D721Med (cell line): Measurements from ENCODE around the gene UST.
"Not testable (repeated sequence)": the region's sequence is repeated elsewhere in the genome, so short reads cannot be mapped to it uniquely, and the experiment has no call there.

Experiments used
- DNase-seq: peaks from one replicate; pipeline ENCODE4 v3.0.0; 2011; ENCODE audit warnings: low spot score; ENCODE audit not compliant: insufficient read length
- FAIRE-seq: peaks from 2 replicates; lab custom pipeline; 2011; peaks lifted over from hg19 to GRCh38; lab: Jason Lieb, UNC
- TF ChIP-seq, protein P1 (sequence below): IDR thresholded peaks from 2 replicates; pipeline ENCODE4 v1.5.1; 2012; ENCODE audit warnings: mild to moderate bottlenecking, control low read depth; ENCODE audit not compliant: insufficient read depth; ENCODE audit errors: missing control alignments

Gene UST

GRCh38 chr6:148776321-148777308 lies 29.8 kb downstream of the UST start:
- TF ChIP-seq, protein P1, sequence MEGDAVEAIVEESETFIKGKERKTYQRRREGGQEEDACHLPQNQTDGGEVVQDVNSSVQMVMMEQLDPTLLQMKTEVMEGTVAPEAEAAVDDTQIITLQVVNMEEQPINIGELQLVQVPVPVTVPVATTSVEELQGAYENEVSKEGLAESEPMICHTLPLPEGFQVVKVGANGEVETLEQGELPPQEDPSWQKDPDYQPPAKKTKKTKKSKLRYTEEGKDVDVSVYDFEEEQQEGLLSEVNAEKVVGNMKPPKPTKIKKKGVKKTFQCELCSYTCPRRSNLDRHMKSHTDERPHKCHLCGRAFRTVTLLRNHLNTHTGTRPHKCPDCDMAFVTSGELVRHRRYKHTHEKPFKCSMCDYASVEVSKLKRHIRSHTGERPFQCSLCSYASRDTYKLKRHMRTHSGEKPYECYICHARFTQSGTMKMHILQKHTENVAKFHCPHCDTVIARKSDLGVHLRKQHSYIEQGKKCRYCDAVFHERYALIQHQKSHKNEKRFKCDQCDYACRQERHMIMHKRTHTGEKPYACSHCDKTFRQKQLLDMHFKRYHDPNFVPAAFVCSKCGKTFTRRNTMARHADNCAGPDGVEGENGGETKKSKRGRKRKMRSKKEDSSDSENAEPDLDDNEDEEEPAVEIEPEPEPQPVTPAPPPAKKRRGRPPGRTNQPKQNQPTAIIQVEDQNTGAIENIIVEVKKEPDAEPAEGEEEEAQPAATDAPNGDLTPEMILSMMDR: no peak
- FAIRE-seq (no peak), DNase-seq (no peak)

- FAIRE-seq (no peak), DNase-seq (no peak)
- TF ChIP-seq, protein P1: no peak
Measured at GRCh38 chr6:148779142-148779562, 32.3 kb downstream of the UST start.

- not testable (repeated sequence) for FAIRE-seq, DNase-seq
Measured at GRCh38 chr6:148780423-148780822, 33.6 kb downstream of the UST start.

DNA sequence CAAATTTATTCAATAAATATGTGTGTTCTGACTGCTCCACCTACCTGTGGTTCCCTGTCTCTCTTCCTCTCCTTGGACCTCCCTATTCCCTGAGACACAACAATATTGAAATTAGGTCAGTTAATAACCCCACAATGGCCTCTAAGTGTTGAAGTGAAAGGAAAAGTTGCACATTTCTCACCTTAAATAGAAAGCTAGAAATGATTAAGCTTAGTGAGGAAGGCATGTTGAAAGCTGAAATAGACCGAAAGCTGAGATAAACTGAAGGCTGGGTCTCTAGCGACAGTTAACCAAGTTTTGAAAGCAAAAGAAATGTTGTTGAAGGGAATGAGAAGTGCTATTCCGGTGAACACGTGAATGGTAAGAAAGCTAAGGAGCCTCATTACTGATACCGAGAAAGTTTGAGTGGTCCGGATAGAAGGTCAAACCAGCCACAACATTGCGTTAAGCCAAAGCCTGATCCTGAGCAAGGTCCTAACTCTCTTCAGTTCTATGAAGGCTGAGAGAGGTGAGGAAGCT lies 34.1 kb downstream of the UST start:
- TF ChIP-seq, protein P1: no peak
- DNase-seq: no peak
- no peak for FAIRE-seq

DNA sequence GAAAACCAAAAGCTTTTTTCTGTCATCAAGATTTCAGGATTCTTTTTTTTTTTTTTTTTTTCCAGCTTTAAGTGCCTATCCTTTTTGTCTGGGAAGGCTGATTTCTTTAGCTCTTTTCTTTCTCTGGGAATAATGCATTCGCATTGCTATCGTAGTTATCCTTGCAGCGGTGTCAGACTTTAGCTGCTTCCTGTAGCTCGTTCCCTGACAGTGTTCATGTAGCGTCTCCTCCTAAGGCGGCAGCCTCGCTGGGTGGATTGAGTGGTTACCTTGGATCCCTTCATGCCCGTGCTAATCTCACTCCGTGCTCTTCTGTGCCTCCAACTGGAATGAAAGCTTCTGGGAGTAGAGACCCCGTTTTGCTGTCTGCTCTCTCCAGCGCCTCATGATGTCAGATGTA lies 43.1 kb downstream of the UST start:
- TF ChIP-seq, protein P1: no peak
- no peak for FAIRE-seq

DNA sequence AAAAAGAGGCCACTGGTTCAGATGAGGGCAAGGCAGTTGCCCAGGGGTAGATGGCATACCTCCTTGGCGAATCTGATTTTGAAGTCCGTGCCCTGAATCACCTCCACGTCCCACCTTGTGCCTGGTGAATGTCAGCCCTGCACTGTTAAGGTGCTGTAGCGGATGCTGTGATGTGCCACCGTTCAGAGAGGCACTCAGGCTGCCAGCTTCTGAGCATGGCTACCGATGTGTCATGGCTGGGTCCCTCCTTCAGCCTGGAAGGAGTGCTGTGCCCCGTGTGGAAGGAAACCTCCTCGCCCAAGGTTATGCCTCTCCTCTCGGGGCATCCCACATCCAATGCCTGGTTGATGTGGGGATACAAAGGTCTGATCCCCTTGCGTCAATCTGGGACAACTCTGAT lies 43.6 kb downstream of the UST start:
- no peak for FAIRE-seq
- TF ChIP-seq, protein P1: no peak
- no peak for DNase-seq

More for the DNA sequence above, 43.1 kb downstream of the UST start:
- no peak for DNase-seq

DNA sequence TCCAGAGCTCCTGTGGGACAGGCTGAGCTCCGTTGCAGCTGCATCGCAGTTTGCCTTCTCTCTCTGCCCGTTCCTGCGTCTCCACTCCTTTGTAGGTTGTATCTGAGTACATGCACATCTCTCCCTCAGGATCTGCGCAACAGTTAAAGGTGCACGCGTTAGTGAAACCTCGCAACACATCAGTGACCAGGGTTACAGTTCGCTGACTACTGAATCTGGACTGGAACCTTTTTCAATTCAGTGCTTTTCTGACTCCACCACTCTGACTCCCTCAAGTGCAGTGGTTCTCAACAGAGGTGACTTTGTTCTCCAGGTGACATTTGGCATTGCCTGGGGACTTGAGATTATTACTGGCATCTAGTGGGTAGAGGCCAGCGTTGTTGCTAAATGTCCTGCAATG lies 44.0 kb downstream of the UST start:
- DNase-seq (no peak), FAIRE-seq (no peak)
- TF ChIP-seq, protein P1: no peak
